GM18867 (cell line): ENCODE measurements around the gene RMND1.

ENCODE experiments used
- ATAC-seq: cut with Tn5 transposase; IDR thresholded peaks from one replicate; pipeline ENCODE4 v1.9.1; 2021; ENCODE audit warnings: mild to moderate bottlenecking, moderate library complexity; ENCODE audit not compliant: unreplicated experiment

Gene RMND1, protein sequence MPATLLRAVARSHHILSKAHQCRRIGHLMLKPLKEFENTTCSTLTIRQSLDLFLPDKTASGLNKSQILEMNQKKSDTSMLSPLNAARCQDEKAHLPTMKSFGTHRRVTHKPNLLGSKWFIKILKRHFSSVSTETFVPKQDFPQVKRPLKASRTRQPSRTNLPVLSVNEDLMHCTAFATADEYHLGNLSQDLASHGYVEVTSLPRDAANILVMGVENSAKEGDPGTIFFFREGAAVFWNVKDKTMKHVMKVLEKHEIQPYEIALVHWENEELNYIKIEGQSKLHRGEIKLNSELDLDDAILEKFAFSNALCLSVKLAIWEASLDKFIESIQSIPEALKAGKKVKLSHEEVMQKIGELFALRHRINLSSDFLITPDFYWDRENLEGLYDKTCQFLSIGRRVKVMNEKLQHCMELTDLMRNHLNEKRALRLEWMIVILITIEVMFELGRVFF

DNA sequence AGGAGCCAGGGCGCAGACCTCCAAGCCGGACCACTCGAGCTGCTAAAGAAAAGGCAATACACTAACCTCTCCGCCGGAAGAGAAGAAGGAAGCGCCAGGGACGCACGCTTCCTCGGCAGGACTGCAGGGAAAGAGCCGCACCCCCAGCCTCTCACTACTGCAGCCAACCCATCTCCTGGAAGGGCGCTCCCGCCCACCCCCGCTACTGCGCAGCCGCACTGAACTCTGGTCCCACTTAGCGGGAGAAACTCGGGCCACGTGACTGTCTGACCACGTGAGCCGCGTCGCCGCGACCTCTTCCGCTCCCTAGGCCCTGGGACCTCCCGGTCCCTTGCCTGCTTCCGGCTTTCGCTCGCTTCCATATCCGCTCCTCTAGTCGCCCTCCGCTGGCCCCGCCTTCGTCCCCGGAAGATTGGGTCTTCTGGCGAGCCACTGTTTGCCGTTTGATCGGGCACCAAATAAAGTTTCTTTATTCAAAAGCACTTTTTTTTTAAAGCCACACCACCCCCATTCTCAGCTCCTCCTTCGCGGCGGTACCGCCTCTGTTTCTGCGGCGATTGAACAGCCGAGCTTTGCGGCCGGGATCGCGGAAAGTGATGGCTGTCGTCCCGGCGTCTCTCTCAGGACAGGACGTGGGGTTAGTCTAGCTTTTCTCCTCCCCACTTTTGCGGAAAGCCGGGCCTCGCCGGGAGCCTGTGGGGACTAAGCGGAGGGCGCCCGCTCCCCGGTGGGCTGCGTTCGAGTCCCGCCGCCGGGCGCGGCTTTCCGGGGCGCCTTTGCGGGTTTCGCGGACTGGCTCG, at the start of gene RMND1:
RMND1 (minus strand) TSS at position 177 of the 800 bp plus-strand sequence. CDS start 6,315 bp downstream, outside the sequence.
- peak; percentile 97 for ATAC-seq

DNA sequence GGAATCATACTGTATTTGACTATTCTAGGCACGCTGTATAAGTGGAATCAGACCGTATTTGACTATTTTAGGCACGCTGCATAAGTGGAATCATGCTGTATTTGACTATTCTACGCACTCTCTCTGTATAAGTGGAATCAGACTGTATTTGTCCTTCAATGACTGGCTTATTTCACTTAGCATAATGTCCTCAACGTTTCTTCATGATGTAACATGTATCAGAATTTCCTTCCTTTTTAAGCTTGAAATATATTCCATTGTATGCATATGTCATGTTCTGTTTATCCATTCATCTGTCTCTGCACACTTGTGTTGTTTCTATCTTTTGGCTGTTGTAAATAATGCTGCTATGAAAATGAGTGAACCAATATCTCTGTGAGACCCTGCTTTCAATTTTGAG, 47.6 kb upstream of the RMND1 start:
- no peak for ATAC-seq

- peak; percentile 86 for ATAC-seq
These were observed 46.4 kb upstream of the RMND1 start for GRCh38 chr6:151498327-151498726.

DNA sequence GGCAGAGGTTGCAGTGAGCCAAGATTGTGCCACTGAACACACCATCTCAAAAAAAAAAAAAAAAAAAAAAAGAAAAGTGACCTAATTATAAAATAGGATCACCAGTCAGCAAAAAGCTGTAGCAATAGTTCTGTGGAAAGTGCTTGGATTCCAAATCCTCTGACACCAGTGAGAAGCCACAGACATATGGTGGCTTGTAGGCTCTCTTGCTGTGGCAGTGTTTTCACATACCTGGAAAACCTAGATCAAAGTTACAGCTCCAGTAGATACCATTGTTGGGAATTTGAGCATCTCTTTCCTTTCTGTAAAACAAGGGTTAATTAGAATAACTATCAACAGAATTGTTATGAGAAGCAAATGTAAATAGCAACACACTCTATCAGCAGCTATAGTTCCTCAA, 46.0 kb upstream of the RMND1 start:
- ATAC-seq, result peak; percentile 44

DNA sequence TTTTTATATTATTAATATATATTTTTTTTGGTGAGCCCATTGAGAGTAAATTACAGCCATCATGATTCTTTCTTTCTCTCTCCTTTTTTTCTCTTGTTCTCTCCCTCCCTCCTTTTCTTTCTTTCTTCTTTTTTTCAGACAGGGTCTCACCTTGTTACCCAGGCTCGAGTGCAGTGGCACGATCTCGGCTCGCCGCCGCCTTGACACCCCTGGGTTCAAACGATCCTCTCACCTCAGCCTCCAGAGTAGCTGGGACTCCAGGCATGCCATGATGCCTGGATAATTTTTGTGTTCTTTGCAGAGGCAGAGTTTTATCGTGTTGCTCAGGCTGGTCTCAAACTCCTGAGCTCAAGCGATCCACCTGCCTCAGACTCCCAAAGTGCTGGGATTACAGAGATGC, 43.5 kb upstream of the RMND1 start:
- no peak for ATAC-seq

- ATAC-seq, result no peak
These were observed 43.0 kb upstream of the RMND1 start for GRCh38 chr6:151494936-151495320.

GRCh38 chr6:151494235-151494935, 42.5 kb upstream of the RMND1 start:
- ATAC-seq, result no peak

DNA sequence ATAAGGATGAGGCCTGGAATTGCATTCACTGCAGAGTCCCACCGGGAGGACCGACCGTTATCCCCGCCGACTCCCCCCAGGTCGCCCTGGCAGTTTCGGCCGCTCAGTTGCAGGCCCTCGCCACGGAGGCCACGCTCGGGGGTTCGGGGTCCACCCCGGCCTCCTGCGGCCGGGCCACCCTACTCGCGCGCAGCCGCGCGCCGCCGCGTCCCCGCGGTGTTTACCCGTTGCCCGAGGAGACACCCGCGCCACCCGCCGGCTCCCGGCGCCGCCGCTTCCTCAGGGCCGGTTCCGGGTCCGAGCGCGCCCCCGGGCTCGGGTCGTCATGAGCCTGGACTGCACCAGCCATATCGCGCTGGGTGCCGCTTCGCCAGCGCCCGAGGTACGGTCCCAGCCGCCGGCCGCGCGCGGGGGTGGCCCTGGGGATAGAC, 41.9 kb upstream of the RMND1 start, which contains the start of gene CCDC170:
CCDC170 (plus strand) TSS at position 214 of the 431 bp plus-strand sequence; CDS start at position 326, 112 bp downstream.
- no peak for ATAC-seq

- ATAC-seq, result no peak
These were observed 41.4 kb upstream of the RMND1 start for GRCh38 chr6:151493161-151493803.

GRCh38 chr6:151490996-151491395, 39.1 kb upstream of the RMND1 start:
- ATAC-seq, result no peak

GRCh38 chr6:151488226-151488625, 36.3 kb upstream of the RMND1 start:
- no peak for ATAC-seq

DNA sequence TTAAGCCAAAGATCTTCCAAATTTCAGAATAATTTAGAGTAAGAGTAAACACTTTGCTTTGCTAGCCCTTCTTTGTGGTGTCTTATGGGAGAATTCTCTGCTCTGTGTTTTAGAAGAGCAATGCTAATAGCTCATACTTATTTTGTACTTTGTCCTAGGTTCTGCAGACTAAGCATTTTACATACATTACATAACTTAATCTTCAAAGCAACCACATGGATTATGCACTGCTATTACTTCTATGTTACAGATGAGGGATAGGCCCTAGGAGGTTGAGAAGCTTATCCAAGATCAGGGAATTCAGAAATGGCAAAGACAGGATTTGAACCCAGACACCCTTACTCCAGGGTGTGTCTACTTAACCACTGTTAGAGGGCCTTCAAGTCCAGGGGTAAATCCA, 32.1 kb upstream of the RMND1 start:
- ATAC-seq, result no peak

DNA sequence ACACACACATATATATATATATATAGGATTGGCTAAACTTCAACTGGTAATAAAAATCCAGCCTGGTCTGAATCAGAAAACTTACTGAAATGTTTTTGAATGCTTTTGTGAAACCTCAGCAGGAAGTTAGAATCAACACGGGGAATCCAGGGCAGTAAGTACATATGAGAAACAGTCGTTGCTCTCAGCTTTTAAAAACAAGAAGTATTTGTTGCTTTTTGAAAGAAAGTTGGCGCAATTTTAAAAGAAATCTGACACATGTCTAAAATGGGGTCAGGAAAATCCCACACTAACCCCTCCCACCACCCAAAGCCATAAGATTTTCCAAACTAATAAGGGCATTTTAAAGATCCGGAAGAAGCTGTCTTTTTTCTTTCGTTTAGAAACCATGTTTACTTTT, 30.4 kb upstream of the RMND1 start:
- ATAC-seq, result no peak

GRCh38 chr6:151481786-151482185, 29.9 kb upstream of the RMND1 start:
- ATAC-seq, result no peak

GRCh38 chr6:151478670-151479069, 26.7 kb upstream of the RMND1 start:
- ATAC-seq, result no peak

DNA sequence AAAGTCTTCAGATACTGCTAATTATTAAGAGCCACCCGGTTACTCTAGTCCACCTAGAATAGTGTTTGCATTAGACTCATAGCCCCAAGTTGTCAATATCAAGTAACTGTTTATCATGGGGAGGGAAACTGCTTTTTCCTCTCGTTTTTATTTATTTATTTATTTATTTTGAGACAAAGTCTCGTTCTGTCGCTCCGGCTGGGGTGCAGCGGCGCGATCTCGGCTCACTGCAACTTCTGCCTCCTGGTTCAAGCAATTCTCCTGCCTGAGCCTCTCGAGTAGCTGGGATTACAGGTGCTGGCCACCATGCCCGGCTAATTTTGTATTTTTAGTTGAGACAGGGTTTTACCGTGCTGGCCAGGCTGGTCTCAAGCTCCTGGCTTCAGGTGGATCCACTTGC, 25.8 kb upstream of the RMND1 start:
- ATAC-seq, result no peak

- peak; percentile 77 for ATAC-seq
These were observed 24.0 kb upstream of the RMND1 start for GRCh38 chr6:151475653-151476523.

DNA sequence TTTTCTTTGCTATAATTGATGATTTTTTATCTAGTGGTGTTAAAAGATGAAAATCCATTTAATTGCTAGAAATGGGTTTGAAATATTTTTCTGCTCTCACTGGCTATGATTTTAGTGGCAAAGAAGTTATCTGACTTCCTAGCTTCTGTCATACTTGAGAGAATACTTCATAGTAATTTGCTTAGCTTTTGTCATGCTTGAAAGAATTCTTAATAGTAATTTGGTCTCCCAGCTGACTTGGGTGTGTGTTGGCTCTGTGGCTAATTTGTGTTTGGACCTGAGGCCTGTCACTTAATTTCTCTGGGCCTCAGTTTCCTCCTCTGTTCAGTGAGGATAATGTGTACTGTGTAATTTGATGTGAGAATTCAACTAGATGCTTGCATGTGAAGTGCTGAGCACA, 12.8 kb upstream of the RMND1 start:
- ATAC-seq, result no peak

GRCh38 chr6:151461673-151462072, 9.7 kb upstream of the RMND1 start:
- ATAC-seq, result no peak
